ENCODE measurements around the gene VASH1. TPM values are rescaled to one million over a fixed set of nuclear protein-coding genes. Genes with fewer than 3 reads are reported as not detected.

Gene VASH1
- total RNA-seq, 1 experiment from 2014 or later = not detected

DNA sequence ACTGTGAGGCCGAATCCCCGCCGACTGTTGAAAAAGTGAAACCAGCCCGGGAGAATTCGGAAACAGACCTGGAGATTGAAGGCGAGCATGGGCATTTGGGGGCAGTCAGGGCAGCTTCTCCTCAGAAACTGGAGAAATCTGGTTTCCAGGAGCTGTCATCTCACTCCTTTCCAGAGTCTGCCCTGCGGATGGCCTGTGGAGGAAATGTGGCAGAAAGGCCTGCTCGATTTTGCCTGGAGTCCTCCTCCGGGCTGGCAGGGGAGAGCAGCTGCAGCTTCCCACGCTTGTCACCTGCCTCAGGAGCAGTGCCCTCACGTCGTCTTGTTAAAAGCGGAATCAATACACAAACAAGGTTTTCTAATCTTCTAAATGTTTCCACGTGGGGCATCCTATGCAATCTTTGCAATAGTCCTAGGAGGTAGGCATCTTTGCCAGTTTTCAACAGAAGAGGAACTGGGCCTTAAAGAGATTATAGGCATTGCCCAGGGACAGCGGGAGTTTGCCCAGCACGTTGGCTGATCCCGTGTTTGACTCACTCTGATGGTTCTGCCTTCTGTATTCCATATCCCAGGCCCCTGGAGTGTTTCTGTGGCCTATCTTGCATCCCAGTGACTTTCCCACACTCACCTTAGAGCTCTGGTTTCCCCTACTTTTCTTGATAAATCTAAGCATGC is 67.2 kb downstream of the VASH1 start:
- Histone ChIP-seq H3K9ac (ENCODE audit: low read length) (no peak overlapping the region), H3K4me3 (ENCODE audit: low read length) (no peak overlapping the region), H2AFZ (ENCODE audit: low read length) (no peak overlapping the region), H3K36me3 (ENCODE audit: insufficient read depth, low read length) (no peaks in the 10 kb centered on the region), H3K4me2 (ENCODE audit: low read depth, low read length, poor library complexity, severe bottlenecking) (no peak overlapping the region), H3K27me3 (ENCODE audit: low read length) (no peaks in the 10 kb centered on the region), H3K9me3 (ENCODE audit: low read length) (no peaks in the 10 kb centered on the region), H3K79me2 (ENCODE audit: low read length) (no peaks in the 10 kb centered on the region), H3K27ac (ENCODE audit: low read length) (no peak overlapping the region), H3K4me1 (ENCODE audit: low read length) (no peaks in the 10 kb centered on the region), H3K9me2 (replicated peaks; ENCODE audit: insufficient read depth, low read length) (no peaks in the 10 kb centered on the region), H4K20me1 (ENCODE audit: insufficient read depth, low read depth, low read length) (no peaks in the 10 kb centered on the region)
- DNase-seq = no peak

DNA sequence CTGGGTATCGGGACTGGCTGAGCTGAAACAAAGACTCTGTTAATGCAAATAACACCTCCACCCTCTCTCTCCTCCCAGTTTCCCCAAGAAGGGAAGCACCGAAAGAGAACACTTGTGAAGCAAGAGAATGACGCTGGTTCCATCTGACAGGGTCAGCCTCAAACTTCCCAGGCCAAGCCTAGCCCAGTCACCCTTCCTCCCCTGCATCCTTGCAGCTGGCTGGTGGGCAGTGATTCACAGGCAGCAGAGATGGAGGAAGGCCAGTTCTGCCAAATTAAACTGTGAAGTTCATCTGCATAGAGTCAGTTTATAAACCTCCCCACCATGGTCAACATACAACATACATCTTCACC is 67.7 kb downstream of the VASH1 start:
- no peak overlapping the region for H3K9ac ChIP-seq (ENCODE audit: low read length)
- H3K36me3 ChIP-seq (ENCODE audit: insufficient read depth, low read length) = no peaks in the 10 kb centered on the region
- DNase-seq = no peak
- H3K4me3 ChIP-seq (ENCODE audit: low read length) = no peak overlapping the region
- H2AFZ ChIP-seq (ENCODE audit: low read length) = no peak overlapping the region
- H3K79me2 ChIP-seq (ENCODE audit: low read length) = no peaks in the 10 kb centered on the region
- no peak overlapping the region for H3K27ac ChIP-seq (ENCODE audit: low read length)
- no peaks in the 10 kb centered on the region for H3K27me3 ChIP-seq (ENCODE audit: low read length)
- no peak overlapping the region for H3K4me2 ChIP-seq (ENCODE audit: low read depth, low read length, poor library complexity, severe bottlenecking)
- no peaks in the 10 kb centered on the region for H3K9me2 ChIP-seq (replicated peaks; ENCODE audit: insufficient read depth, low read length)
- H3K9me3 ChIP-seq (ENCODE audit: low read length) = no peaks in the 10 kb centered on the region
- H4K20me1 ChIP-seq (ENCODE audit: insufficient read depth, low read depth, low read length) = no peaks in the 10 kb centered on the region
- no peaks in the 10 kb centered on the region for H3K4me1 ChIP-seq (ENCODE audit: low read length)

DNA sequence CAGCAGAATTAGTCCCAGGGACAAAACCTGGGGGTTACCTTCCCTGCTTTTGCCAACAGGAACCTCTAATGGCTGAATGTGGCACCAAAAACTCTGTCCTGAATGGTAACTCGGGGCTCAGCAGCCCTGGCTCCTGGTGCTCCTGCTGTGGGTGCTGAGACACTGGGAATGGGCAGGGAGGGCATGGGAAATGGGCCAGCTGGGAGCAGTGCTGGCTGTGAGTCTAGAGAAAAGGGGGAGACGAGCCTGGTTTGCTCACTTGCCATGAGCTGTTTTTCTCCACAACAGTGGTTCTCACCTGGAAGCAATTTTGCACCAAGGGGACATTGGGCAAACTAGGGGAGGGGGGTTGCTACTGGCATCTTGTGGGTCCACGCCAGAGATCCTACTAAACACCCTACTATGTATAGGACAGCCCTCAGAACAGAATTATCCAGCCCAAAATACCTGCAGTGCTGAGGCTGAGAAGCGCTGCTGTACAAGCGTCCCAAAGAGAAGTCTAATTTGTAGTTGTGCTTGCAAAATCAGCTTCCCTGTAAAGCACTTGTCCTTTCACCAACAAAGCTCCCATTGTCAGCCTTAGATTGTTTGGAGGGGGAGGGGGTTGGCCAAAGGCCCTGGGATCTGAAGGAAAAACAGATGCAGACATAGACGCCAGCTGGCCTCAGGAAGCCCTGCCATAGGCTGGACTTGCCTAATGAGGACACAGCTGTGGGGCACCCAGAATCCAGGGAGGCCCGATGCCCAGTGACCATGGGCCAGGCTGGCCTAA is 68.6 kb downstream of the VASH1 start:
- H3K9me3 ChIP-seq (ENCODE audit: low read length) = no peaks in the 10 kb centered on the region
- H3K27me3 ChIP-seq (ENCODE audit: low read length) = no peaks in the 10 kb centered on the region
- no peak overlapping the region for H3K4me2 ChIP-seq (ENCODE audit: low read depth, low read length, poor library complexity, severe bottlenecking)
- no peak overlapping the region for H2AFZ ChIP-seq (ENCODE audit: low read length)
- no peak for DNase-seq
- no peaks in the 10 kb centered on the region for H4K20me1 ChIP-seq (ENCODE audit: insufficient read depth, low read depth, low read length)
- no peaks in the 10 kb centered on the region for H3K9me2 ChIP-seq (replicated peaks; ENCODE audit: insufficient read depth, low read length)
- no peak overlapping the region for H3K9ac ChIP-seq (ENCODE audit: low read length)
- H3K27ac ChIP-seq (ENCODE audit: low read length) = no peak overlapping the region
- H3K4me3 ChIP-seq (ENCODE audit: low read length) = no peak overlapping the region
- H3K36me3 ChIP-seq (ENCODE audit: insufficient read depth, low read length) = no peaks in the 10 kb centered on the region
- H3K4me1 ChIP-seq (ENCODE audit: low read length) = no peaks in the 10 kb centered on the region
- H3K79me2 ChIP-seq (ENCODE audit: low read length) = no peaks in the 10 kb centered on the region

DNA sequence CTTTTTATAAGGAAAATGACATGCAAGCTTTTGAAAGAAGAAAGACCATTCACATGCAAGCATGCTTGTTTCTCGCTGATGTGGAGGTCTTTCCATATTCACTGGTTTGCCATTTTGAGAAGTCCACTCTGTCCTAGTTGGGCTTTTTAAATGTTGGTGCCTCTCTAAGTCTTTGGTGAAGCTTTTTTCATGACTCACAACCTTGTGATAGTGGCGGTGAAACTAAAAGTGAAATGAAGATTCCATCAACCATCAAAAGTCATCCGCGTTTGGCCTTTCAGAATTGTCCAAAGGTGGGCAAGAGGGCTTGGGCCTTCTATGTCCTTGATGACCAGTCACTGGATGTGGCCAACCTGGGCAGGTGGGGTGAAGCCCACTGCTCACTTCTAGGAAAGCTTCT is 69.3 kb downstream of the VASH1 start:
- Histone ChIP-seq H3K9me3 (ENCODE audit: low read length) (no peaks in the 10 kb centered on the region), H2AFZ (ENCODE audit: low read length) (no peak overlapping the region), H3K79me2 (ENCODE audit: low read length) (no peaks in the 10 kb centered on the region), H3K4me2 (ENCODE audit: low read depth, low read length, poor library complexity, severe bottlenecking) (no peak overlapping the region), H3K27me3 (ENCODE audit: low read length) (no peaks in the 10 kb centered on the region), H3K4me3 (ENCODE audit: low read length) (no peak overlapping the region), H4K20me1 (ENCODE audit: insufficient read depth, low read depth, low read length) (no peaks in the 10 kb centered on the region), H3K9ac (ENCODE audit: low read length) (no peak overlapping the region), H3K9me2 (replicated peaks; ENCODE audit: insufficient read depth, low read length) (no peaks in the 10 kb centered on the region), H3K27ac (ENCODE audit: low read length) (no peak overlapping the region), H3K36me3 (ENCODE audit: insufficient read depth, low read length) (no peaks in the 10 kb centered on the region), H3K4me1 (ENCODE audit: low read length) (no peaks in the 10 kb centered on the region)
- DNase-seq = no peak

DNA sequence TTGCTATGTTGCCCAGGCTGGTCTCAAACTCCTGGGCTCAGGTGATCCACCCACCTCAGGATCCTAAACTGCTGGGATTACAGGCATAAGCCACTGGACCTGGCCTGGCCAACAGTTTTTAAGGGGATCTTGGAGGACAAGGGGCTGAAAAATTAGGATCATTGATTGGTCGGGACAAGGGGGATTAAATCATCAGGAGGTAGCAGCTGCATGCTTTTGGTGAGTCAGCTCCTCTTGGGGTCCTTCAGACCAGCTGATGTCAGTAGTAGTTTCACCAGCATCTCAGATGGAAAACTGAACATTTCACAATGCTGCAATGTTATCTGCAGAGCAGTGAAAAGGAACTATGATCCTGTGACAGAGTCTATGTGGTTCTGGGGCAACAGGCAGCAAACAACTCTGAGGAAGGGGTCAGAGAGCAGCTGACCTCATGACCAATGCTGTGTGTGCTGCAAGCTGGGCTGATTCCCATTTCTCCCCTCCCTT is 71.3 kb downstream of the VASH1 start:
- Histone ChIP-seq H3K4me2 (ENCODE audit: low read depth, low read length, poor library complexity, severe bottlenecking) (no peak overlapping the region), H3K27ac (ENCODE audit: low read length) (no peak overlapping the region), H3K36me3 (ENCODE audit: insufficient read depth, low read length) (no peaks in the 10 kb centered on the region), H4K20me1 (ENCODE audit: insufficient read depth, low read depth, low read length) (no peaks in the 10 kb centered on the region), H2AFZ (ENCODE audit: low read length) (no peak overlapping the region), H3K27me3 (ENCODE audit: low read length) (no peaks in the 10 kb centered on the region), H3K79me2 (ENCODE audit: low read length) (no peaks in the 10 kb centered on the region), H3K9ac (ENCODE audit: low read length) (no peak overlapping the region), H3K9me2 (replicated peaks; ENCODE audit: insufficient read depth, low read length) (no peaks in the 10 kb centered on the region), H3K4me1 (ENCODE audit: low read length) (no peaks in the 10 kb centered on the region), H3K4me3 (ENCODE audit: low read length) (no peak overlapping the region), H3K9me3 (ENCODE audit: low read length) (no peaks in the 10 kb centered on the region)
- no peak for DNase-seq

Other genes with a start within 250 kb of the VASH1 start
- gene ANGEL1, start 51.4 kb downstream of the VASH1 start, total RNA-seq (2014; rRNA removed; shearing (Covaris generic); ENCODE audit: low replicate concordance) = 19.9 and 29.4 TPM in 2 replicates
- not detected in 2 replicates for gene LRRC74A, start 64.9 kb downstream of the VASH1 start, total RNA-seq (2014; rRNA removed; shearing (Covaris generic); ENCODE audit: low replicate concordance)

All from Karpas-422 (cell line).